ENCODE results near the gene RRBP1. TPM values are rescaled to one million over a fixed set of nuclear protein-coding genes. Genes with fewer than 3 reads are reported as not detected.

Gene RRBP1
- total and polyA plus RNA-seq, 9 donors, result 29.2 to 159 (median 83.8) TPM

DNA sequence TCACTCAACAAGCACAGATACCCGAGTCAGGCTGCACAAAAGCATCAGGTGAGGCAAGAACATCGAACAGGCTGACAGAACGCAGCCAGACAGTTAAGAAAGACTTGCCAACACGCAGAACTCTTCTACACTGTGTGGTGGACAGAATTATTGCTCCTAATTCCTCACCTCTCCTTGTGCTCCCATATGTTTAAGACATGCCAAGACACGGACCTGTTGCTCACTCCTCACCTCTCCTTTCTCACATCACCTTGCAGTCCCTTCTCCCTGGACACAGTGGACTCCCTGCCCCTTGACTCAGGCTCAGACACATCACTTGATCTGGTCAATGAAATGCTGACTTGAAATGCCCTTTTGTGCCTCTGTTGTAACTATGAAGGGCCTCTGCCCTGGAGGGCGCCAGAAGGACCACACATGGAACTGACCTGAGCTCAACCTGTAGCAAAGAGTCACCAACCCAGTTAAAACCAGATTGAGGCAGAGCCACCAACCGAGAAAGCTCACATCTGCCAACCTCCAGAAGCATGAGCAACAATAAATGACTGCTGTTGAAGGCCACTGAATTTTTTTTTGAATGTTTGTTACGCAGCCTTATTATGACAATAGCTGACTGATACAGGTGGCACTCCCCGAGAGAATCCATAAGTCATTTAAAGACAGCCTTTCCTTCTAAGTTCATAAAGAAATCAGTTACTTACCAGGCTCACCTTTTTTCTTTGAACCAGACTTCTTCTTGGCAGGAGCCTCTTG lies 24.0 kb downstream of the RRBP1 start:
- Histone ChIP-seq H3K9me3 (no peaks in the 10 kb centered on the region), H3K4me3 (no peak overlapping the region), H3K27ac (no peak overlapping the region), H3K36me3 (no peaks in the 10 kb centered on the region), H3K4me1 (ENCODE audit: insufficient read depth) (peaks cover 21% of the 10 kb centered on the region), H3K27me3 (no peaks in the 10 kb centered on the region)
- DNase-seq, result no peak
- TF ChIP-seq EP300 (IDR thresholded peaks at IDR 0.05), result no peak
- TF ChIP-seq, protein P1, sequence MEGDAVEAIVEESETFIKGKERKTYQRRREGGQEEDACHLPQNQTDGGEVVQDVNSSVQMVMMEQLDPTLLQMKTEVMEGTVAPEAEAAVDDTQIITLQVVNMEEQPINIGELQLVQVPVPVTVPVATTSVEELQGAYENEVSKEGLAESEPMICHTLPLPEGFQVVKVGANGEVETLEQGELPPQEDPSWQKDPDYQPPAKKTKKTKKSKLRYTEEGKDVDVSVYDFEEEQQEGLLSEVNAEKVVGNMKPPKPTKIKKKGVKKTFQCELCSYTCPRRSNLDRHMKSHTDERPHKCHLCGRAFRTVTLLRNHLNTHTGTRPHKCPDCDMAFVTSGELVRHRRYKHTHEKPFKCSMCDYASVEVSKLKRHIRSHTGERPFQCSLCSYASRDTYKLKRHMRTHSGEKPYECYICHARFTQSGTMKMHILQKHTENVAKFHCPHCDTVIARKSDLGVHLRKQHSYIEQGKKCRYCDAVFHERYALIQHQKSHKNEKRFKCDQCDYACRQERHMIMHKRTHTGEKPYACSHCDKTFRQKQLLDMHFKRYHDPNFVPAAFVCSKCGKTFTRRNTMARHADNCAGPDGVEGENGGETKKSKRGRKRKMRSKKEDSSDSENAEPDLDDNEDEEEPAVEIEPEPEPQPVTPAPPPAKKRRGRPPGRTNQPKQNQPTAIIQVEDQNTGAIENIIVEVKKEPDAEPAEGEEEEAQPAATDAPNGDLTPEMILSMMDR (IDR thresholded peaks at IDR 0.05), result no peak
- intact Hi-C loops (cut with DNase I), result no loop called here
- WGBS, 3 donors, result 87 to 92% (median 91%) methylated on average over 9 of the region's 9 CpGs

DNA sequence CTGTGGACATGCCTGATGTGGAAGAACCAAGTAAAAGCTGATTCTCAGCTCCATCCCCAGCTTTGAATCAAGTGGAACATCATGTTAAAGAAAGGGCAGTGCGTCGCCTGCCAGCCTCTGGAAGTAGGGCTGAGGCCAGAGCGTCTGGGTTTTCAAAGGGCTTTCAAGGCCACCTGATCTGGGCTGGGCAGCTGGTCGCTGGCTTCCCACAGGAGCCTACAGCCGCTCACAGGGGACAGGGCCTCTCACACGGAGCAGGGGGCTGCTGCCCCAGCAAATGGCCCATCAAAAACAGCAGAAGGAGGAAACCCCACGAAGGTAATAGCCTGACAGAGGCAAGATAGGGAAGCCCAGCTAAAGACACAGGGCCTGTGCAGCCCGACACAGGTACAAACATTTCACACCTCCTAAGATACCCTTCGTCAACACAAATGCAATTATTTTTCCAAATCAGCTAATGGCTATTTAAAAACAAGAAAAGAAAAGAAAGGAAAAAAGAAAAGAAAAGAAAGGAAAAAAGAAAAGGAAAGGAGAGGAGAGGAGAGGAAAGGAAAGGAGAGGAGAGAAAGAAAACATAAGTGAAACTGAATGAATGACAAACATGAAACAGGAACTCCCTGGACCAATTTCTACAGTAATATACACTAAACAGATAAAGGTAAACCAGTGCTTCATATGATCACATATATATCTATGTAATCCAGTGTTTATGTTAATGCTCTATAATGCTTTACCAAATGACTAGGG lies 24.8 kb downstream of the RRBP1 start:
- Histone ChIP-seq H3K9me3 (no peaks in the 10 kb centered on the region), H3K36me3 (no peaks in the 10 kb centered on the region), H3K4me3 (no peak overlapping the region), H3K27ac (no peak overlapping the region), H3K27me3 (no peaks in the 10 kb centered on the region), H3K4me1 (ENCODE audit: insufficient read depth) (peaks cover 14% of the 10 kb centered on the region)
- TF ChIP-seq, protein P1 (IDR thresholded peaks at IDR 0.05), result no peak
- no peak for TF ChIP-seq EP300 (IDR thresholded peaks at IDR 0.05)
- TF ChIP-seq POLR2A (IDR thresholded peaks at IDR 0.05), result no peak
- peak in 1 of 5 donors; percentile 36 for DNase-seq
- intact Hi-C loops (cut with DNase I), result no loop called here
- 53 to 68% (median 59%) methylated on average over 9 of the region's 9 CpGs for WGBS, 3 donors

DNA sequence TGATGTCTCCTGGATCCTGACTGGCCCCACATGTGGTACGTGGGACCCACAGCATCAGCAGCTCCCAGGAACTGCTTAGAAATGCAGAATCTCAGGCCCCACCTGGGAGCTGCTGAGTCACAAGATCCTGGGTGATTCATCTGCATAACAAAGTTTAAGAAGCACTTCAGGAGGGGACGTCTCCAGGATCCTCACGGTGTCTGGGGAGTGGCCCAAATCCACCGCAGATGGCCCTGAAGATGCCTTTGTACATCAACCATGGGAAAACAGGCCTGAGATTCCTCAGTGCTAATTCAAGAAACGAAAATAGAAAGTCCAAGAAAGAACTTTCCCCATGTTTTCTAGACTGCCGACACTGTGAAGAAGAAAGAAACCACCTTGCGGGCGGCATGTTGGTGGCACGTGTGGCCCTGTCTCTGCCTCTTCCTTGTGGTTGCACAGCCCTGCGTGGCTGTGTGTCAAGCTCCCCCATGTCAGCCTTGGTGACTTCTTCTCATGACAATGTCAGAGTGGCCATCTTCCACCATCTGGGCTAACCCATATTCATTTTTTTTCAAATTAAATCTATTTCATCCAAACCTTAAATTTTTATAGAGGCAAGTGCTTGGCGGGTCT lies 26.1 kb downstream of the RRBP1 start:
- Histone ChIP-seq H3K36me3 (no peaks in the 10 kb centered on the region), H3K9me3 (no peaks in the 10 kb centered on the region), H3K4me3 (no peak overlapping the region), H3K27me3 (no peaks in the 10 kb centered on the region), H3K4me1 (ENCODE audit: insufficient read depth) (peaks cover 11% of the 10 kb centered on the region), H3K27ac (no peak overlapping the region)
- WGBS, 3 donors, result 78 to 79% (median 79%) methylated on average over 11 of the region's 11 CpGs
- no peak for DNase-seq
- TF ChIP-seq POLR2A (IDR thresholded peaks at IDR 0.05) (no peak), EP300 (IDR thresholded peaks at IDR 0.05) (no peak)
- TF ChIP-seq, protein P1 (IDR thresholded peaks at IDR 0.05), result no peak
- intact Hi-C loops (cut with DNase I), result no loop called here

GRCh38 chr20:17655286-17655651 lies 26.8 kb downstream of the RRBP1 start:
- DNase-seq, result no peak
- no peaks in the 10 kb centered on the region for H3K36me3 ChIP-seq
- no peak overlapping the region for H3K4me3 ChIP-seq
- H3K27ac ChIP-seq, result no peak overlapping the region
- no peaks in the 10 kb centered on the region for H3K27me3 ChIP-seq
- H3K4me1 ChIP-seq (ENCODE audit: insufficient read depth), result peaks cover 7% of the 10 kb centered on the region
- H3K9me3 ChIP-seq, result no peaks in the 10 kb centered on the region
- 70 to 79% (median 74%) methylated on average over 7 of the region's 7 CpGs for WGBS, 3 donors
- TF ChIP-seq POLR2A (IDR thresholded peaks at IDR 0.05) (no peak), EP300 (IDR thresholded peaks at IDR 0.05) (no peak)
- TF ChIP-seq, protein P1 (IDR thresholded peaks at IDR 0.05), result no peak
- intact Hi-C loops (cut with DNase I), result no loop called here
